Esophagus muscularis mucosa (tissue), 4 donors: Measurements from ENCODE around the gene EIF3I. TPM values are rescaled to one million over a fixed set of nuclear protein-coding genes. Genes with fewer than 3 reads are reported as not detected.

ENCODE experiments used
- DNase-seq: peaks from one replicate; pipeline ENCODE4 v3.0.0-alpha.2; 2017; ENCODE audit errors: extremely low spot score
- H3K27ac ChIP-seq, 4 donors: fragments of 200-600 bp; sonication (generic); replicated peaks in 1 of 4; 1 replicate in 3 of 4; 2 replicates in 1 of 4; pipeline ENCODE4 v1.5.1; 2016 to 2019; ENCODE audit warnings: mild to moderate bottlenecking in 1 of 4
- H3K27me3 ChIP-seq, 4 donors: fragments of 200-600 bp; sonication (generic); one replicate each; pipeline versions ENCODE4 v1.5.1 to v1.6.0; 2016 to 2019
- H3K36me3 ChIP-seq, 4 donors: fragments of 200-600 bp; sonication (generic); one replicate each; pipeline ENCODE4 v1.5.1; 2016 to 2019
- H3K4me1 ChIP-seq, 4 donors: fragments of 200-600 bp; sonication (generic); one replicate each; pipeline ENCODE4 v1.5.1; 2016 to 2019
- H3K4me3 ChIP-seq, 4 donors: fragments of 200-600 bp; sonication (generic); 1 replicate in 2 of 4; 2 replicates in 2 of 4; pipeline ENCODE4 v1.5.1; 2016 to 2019; ENCODE audit warnings: mild to moderate bottlenecking in 4 of 4, moderate library complexity in 1 of 4
- H3K9me3 ChIP-seq, 4 donors: fragments of 200-600 bp; sonication (generic); 1 replicate in 3 of 4; 2 replicates in 1 of 4; pipeline ENCODE4 v1.5.1; 2016 to 2019
- CTCF ChIP-seq, 3 experiments: fragments of 200-600 bp in 2 of 3; fragments of 450-650 bp in 1 of 3; sonication (generic) in 2 of 3; IDR thresholded peaks; one replicate each; pipeline ENCODE4 v1.5.1; 2017 to 2019; ENCODE audit warnings: antibody characterized with exemption in 3 of 3, mild to moderate bottlenecking in 2 of 3, moderate library complexity in 1 of 3
- EP300 ChIP-seq: sonication (generic); formaldehyde crosslinking; IDR thresholded peaks from one replicate; pipeline ENCODE4 v1.6.1; 2017; ENCODE audit warnings: antibody characterized with exemption
- POLR2A ChIP-seq: fragments of 450-650 bp; IDR thresholded peaks from one replicate; pipeline ENCODE4 v1.6.1; 2017; ENCODE audit warnings: antibody characterized with exemption, moderate library complexity, mild to moderate bottlenecking, low read depth
- POLR2AphosphoS5 ChIP-seq, 2 donors: sonication (generic); formaldehyde crosslinking; IDR thresholded peaks; one replicate each; pipeline ENCODE4 v1.6.1; 2017; ENCODE audit warnings: antibody characterized with exemption in 2 of 2
- whole genome bisulfite sequencing: methylation state at CpG from one replicate; pipeline ENCODE4 v1.1.5; 2018; 5-methylcytosine and 5-hydroxymethylcytosine counted together
- intact Hi-C: fragments of 100-400 bp; cut with DNase I; formaldehyde crosslinking; loops from one replicate; pipeline ENCODE4 v1.15.1; 2023
- total RNA-seq, 4 donors: library from RNA; depleted of rRNA; stranded (reverse); fragments of >200 nt; gene quantifications; one replicate each; pipeline versions ENCODE4 v1.1.0 to v1.2.1, GENCODE V29; 2016

EIF3I gene
- total RNA-seq, 4 donors from 2014 or later = 141 to 214 (median 167) TPM

- Histone ChIP-seq H3K36me3 (peaks cover 39 to 69% (median 58%) of the 10 kb centered on the region in 4 donors), H3K27me3 (no peaks in the 10 kb centered on the region), H3K4me1 (peaks cover 27 to 52% (median 38%) of the 10 kb centered on the region in 4 donors), H3K4me3 (peak overlapping the region; percentile 79 to 85 (median 83)), H3K27ac (peak overlapping the region; percentile 88 to 95 (median 89)), H3K9me3 (no peaks in the 10 kb centered on the region)
- 38% methylated on average over 3 of the region's 3 CpGs for WGBS
- no peak for DNase-seq
- TF ChIP-seq CTCF (IDR thresholded peaks at IDR 0.05) = no peak
- no peak for TF ChIP-seq EP300
- no peak for TF ChIP-seq POLR2A
- no peak for TF ChIP-seq POLR2AphosphoS5 (IDR thresholded peaks at IDR 0.05)
- intact Hi-C loops = no loop called here
These were observed 1.5 kb downstream of the EIF3I start for GRCh38 chr1:32223683-32224082.

- DNase-seq = no peak
- peaks cover 45 to 69% (median 62%) of the 10 kb centered on the region in 4 donors for H3K36me3 ChIP-seq
- H3K9me3 ChIP-seq = no peaks in the 10 kb centered on the region
- no peaks in the 10 kb centered on the region for H3K27me3 ChIP-seq
- TF ChIP-seq EP300 (no peak), POLR2A (no peak), POLR2AphosphoS5 (IDR thresholded peaks at IDR 0.05) (no peak)
- H3K4me3 ChIP-seq = no peak overlapping the region
- intact Hi-C loops = no loop called here
- peaks cover 27 to 46% (median 38%) of the 10 kb centered on the region in 4 donors for H3K4me1 ChIP-seq
- 93% methylated on average over 4 of the region's 4 CpGs for WGBS
- peak overlapping the region in 3 of 4 donors; percentile 88 to 95 (median 89) for H3K27ac ChIP-seq
These were observed 2.1 kb downstream of the EIF3I start for GRCh38 chr1:32224285-32224684.

GRCh38 chr1:32228771-32229170, 6.6 kb downstream of the EIF3I start:
- intact Hi-C loops = no loop called here
- TF ChIP-seq POLR2AphosphoS5 (IDR thresholded peaks at IDR 0.05) (no peak), EP300 (no peak), POLR2A (no peak), CTCF (IDR thresholded peaks at IDR 0.05) (no peak)
- Histone ChIP-seq H3K27ac (no peak overlapping the region), H3K4me1 (peaks cover 5 to 15% (median 10%) of the 10 kb centered on the region in 4 donors), H3K4me3 (no peak overlapping the region), H3K27me3 (no peaks in the 10 kb centered on the region), H3K9me3 (no peaks in the 10 kb centered on the region), H3K36me3 (peaks cover 74 to 100% (median 95%) of the 10 kb centered on the region in 4 donors)
- 70% methylated on average over 3 of the region's 3 CpGs for WGBS
- DNase-seq = no peak

GRCh38 chr1:32231843-32232432, 9.7 kb downstream of the EIF3I start:
- DNase-seq = no peak
- no peak overlapping the region for H3K4me3 ChIP-seq
- intact Hi-C loops = no loop called here
- no peak for TF ChIP-seq POLR2A
- TF ChIP-seq CTCF (IDR thresholded peaks at IDR 0.05) = no peak
- no peak for TF ChIP-seq POLR2AphosphoS5 (IDR thresholded peaks at IDR 0.05)
- TF ChIP-seq EP300 = no peak
- no peaks in the 10 kb centered on the region for H3K9me3 ChIP-seq
- no peaks in the 10 kb centered on the region for H3K27me3 ChIP-seq
- no peaks in the 10 kb centered on the region for H3K4me1 ChIP-seq
- no peak overlapping the region for H3K27ac ChIP-seq
- 71% methylated on average over 2 of the region's 5 CpGs for WGBS
- H3K36me3 ChIP-seq = peaks cover 49 to 81% (median 71%) of the 10 kb centered on the region in 4 donors

GRCh38 chr1:32232558-32233304, 10.5 kb downstream of the EIF3I start:
- Histone ChIP-seq H3K27me3 (no peaks in the 10 kb centered on the region), H3K9me3 (no peaks in the 10 kb centered on the region), H3K4me1 (no peaks in the 10 kb centered on the region), H3K4me3 (no peak overlapping the region), H3K27ac (no peak overlapping the region), H3K36me3 (peaks cover 41 to 74% (median 63%) of the 10 kb centered on the region in 4 donors)
- 88% methylated on average over 8 of the region's 8 CpGs for WGBS
- TF ChIP-seq POLR2AphosphoS5 (IDR thresholded peaks at IDR 0.05) (no peak), EP300 (no peak), CTCF (IDR thresholded peaks at IDR 0.05) (no peak), POLR2A (no peak)
- intact Hi-C loops = no loop called here
- no peak for DNase-seq
